Loucy (cell line): ENCODE measurements around the gene PDXDC1.
"Not testable (repeated sequence)": the region's sequence is repeated elsewhere in the genome, so short reads cannot be mapped to it uniquely, and the experiment has no call there.

Source experiments
- H2AFZ ChIP-seq: fragments of 200-600 bp; sonication (generic); 2 replicates; pipeline ENCODE4 v1.6.0; 2016; ENCODE audit warnings: antibody characterized with exemption, mild to moderate bottlenecking, low read length, moderate library complexity
- H3F3A ChIP-seq: fragments of 200-600 bp; 2 replicates; pipeline ENCODE4 v1.6.0; 2016; ENCODE audit warnings: antibody characterized with exemption, low read depth, mild to moderate bottlenecking
- H3K27me3 ChIP-seq: fragments of 200-600 bp; sonication (generic); 2 replicates; pipeline ENCODE4 v1.6.1; 2014; ENCODE audit warnings: low read length, mild to moderate bottlenecking; ENCODE audit not compliant: insufficient read depth, poor library complexity, severe bottlenecking
- H3K36me3 ChIP-seq: fragments of 200-600 bp; sonication (generic); 2 replicates; pipeline ENCODE4 v1.6.1; 2016; ENCODE audit warnings: low read length; ENCODE audit not compliant: insufficient read depth
- H3K4me1 ChIP-seq: fragments of 200-600 bp; sonication (generic); 2 replicates; pipeline ENCODE4 v1.5.1; 2014; ENCODE audit warnings: low read length, mild to moderate bottlenecking; ENCODE audit not compliant: insufficient read depth, poor library complexity, severe bottlenecking
- H3K4me2 ChIP-seq: fragments of 200-600 bp; sonication (generic); 2 replicates; pipeline ENCODE4 v1.6.0; 2014; ENCODE audit warnings: antibody characterized with exemption, low read length, low read depth, mild to moderate bottlenecking; ENCODE audit not compliant: poor library complexity, severe bottlenecking
- H3K4me3 ChIP-seq: fragments of 200-600 bp; sonication (generic); 2 replicates; pipeline ENCODE4 v1.5.1; 2014; ENCODE audit warnings: low read length, mild to moderate bottlenecking, mixed read lengths; ENCODE audit not compliant: poor library complexity, severe bottlenecking
- H3K79me2 ChIP-seq: fragments of 200-600 bp; sonication (generic); 2 replicates; pipeline ENCODE4 v1.6.1; 2014; ENCODE audit warnings: low read length; ENCODE audit not compliant: insufficient read depth
- H3K9ac ChIP-seq: fragments of 200-600 bp; sonication (generic); 2 replicates; pipeline ENCODE4 v1.6.0; 2014; ENCODE audit warnings: mild to moderate bottlenecking, low read depth, low read length, moderate library complexity; ENCODE audit not compliant: poor library complexity, severe bottlenecking
- H3K9me2 ChIP-seq: fragments of 200-600 bp; sonication (generic); replicated peaks from 2 replicates; pipeline ENCODE4 v1.6.1; 2016; ENCODE audit warnings: low read depth, low read length, mixed read lengths
- H3K9me3 ChIP-seq: fragments of 200-600 bp; sonication (generic); 2 replicates; pipeline ENCODE4 v1.6.1; 2014; ENCODE audit warnings: mild to moderate bottlenecking, antibody characterized with exemption, low read length, low read depth; ENCODE audit not compliant: insufficient read depth
- H4K20me1 ChIP-seq: fragments of 200-600 bp; sonication (generic); 2 replicates; pipeline ENCODE4 v1.6.0; 2014; ENCODE audit warnings: antibody characterized with exemption, low read length, mild to moderate bottlenecking; ENCODE audit not compliant: insufficient read depth, poor library complexity, severe bottlenecking

PDXDC1 gene

DNA sequence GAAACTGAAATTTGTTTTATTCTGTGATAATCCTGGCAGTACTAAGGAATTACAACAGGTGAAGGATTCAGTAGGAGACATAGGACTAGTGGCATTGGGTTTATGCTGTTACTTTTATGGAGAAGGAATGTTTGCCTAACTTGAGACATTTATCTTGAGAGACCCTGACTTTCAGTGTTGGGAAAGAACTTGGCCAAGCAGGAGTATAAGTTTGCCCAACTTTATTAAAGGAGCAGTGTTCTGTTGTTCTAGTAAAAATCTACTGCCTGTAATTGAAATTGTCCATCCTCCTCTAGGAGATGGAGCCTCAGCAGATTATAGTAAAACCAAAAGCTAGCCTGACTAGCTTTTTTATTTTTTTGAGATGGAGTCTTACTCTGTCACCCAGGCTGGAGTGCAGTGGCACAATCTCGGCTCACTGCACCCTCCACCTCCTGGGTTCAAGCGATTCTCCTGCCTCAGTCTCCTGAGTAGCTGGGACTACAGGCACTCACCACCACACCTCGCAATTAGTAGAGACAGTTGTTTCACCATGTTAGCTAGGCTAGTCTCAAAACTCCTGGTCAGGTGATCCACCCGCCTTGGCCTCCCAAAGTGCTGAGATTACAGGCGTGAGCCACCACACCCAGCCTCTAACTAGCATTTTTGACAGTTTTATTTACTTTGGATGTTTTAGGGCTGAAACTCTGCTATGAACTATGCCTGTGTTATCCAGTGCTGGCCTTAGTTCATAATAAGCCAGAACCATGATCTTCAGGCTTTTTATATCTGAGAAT lies 30.7 kb downstream of the PDXDC1 start:
- H3K4me2 ChIP-seq: not testable (repeated sequence)

DNA sequence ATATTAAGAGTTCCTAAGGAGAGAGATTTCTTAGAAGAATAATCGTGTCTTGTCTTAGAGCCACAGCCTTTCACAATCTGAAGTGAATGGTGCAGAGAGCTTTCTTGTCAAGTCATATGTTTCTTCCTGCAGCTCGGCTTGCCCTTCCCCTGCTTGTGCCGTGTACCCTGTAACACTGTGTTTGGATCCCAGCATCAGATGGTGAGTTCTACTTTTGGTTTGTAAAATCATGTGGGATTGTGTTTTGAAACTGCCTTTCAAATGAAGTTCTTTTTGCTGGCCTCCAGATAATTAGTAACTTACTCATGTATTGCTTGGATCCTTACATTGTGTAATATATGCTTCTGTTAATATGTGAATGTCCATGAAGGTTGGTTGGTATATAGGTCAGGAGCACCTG lies 33.8 kb downstream of the PDXDC1 start:
- H3K9me2 ChIP-seq, H3K36me3 ChIP-seq, H3K4me2 ChIP-seq, H3K4me3 ChIP-seq, H3K4me1 ChIP-seq, H3F3A ChIP-seq, H3K9ac ChIP-seq, H3K79me2 ChIP-seq, H3K27me3 ChIP-seq, H2AFZ ChIP-seq, H3K9me3 ChIP-seq, H4K20me1 ChIP-seq: not testable (repeated sequence)

More for the DNA sequence above, 30.7 kb downstream of the PDXDC1 start:
- not testable (repeated sequence) for H3K36me3 ChIP-seq, H2AFZ ChIP-seq, H3K79me2 ChIP-seq, H3K4me3 ChIP-seq, H3K27me3 ChIP-seq, H4K20me1 ChIP-seq, H3K9me2 ChIP-seq, H3K9me3 ChIP-seq, H3F3A ChIP-seq, H3K9ac ChIP-seq, H3K4me1 ChIP-seq

DNA sequence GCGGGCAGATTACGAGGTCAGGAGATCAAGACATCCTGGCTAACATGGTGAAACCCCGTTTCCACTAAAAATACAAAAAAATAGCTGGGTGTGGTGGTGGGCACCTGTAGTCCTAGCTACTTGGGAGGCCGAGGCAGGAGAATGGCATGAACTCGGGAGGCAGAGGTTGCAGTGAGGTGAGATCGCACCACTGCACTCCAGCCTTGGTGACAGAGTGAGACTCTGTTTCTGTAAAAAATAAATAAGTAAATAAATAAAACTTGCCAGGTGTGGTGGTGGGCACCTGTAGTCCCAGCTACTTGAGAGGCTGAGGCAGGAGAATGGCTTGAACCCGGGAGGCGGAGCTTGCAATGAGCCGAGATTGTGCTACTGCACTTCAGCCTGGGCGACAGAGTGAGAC lies 38.1 kb downstream of the PDXDC1 start:
- H4K20me1 ChIP-seq, H3F3A ChIP-seq, H2AFZ ChIP-seq, H3K9me2 ChIP-seq, H3K9me3 ChIP-seq, H3K36me3 ChIP-seq, H3K27me3 ChIP-seq, H3K4me3 ChIP-seq, H3K4me1 ChIP-seq, H3K9ac ChIP-seq, H3K4me2 ChIP-seq, H3K79me2 ChIP-seq: not testable (repeated sequence)

DNA sequence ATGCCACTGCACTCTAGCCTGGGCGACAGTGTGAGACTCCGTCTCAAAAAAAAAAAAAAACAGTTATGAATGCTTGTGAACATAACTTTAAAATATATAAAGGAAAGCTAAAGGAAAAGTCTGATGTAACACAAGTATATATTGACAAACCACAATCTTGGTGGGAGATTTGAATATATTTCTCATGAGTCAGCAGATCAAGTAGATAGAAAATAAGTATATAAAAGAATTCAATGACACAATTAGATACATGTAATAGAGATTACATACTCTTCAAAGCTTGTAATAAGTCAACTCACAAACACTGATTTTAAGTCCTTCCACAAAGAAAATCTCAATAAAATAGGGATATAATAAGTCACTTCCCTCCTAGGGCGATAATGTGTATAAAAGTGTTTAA lies 40.8 kb downstream of the PDXDC1 start:
- not testable (repeated sequence) for H3K4me3 ChIP-seq, H2AFZ ChIP-seq, H3K9me3 ChIP-seq, H3K79me2 ChIP-seq, H3K4me1 ChIP-seq, H3F3A ChIP-seq, H3K9me2 ChIP-seq, H3K9ac ChIP-seq, H3K27me3 ChIP-seq, H3K36me3 ChIP-seq, H4K20me1 ChIP-seq, H3K4me2 ChIP-seq

DNA sequence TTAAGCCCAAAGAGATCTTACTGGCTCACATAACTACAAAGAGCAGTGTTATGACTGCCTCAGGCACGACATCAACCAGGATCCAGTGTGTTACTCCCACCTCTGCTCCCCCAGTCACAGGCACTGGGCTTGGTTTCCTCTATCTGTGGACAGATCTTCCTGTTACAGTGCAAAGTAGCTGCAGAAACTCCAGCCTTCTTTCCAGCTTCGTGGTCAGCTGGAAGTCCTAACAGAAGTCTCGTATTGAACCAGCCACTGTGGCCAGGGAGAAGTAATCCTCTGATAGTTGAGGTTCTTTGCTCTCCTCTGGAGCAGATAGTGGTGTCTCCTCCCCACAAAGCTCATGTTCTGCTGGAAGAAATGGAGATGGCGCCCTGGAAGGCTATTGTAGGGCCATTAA lies 41.5 kb downstream of the PDXDC1 start:
- H2AFZ ChIP-seq, H3K9ac ChIP-seq, H3K4me1 ChIP-seq, H4K20me1 ChIP-seq, H3K4me3 ChIP-seq, H3K9me3 ChIP-seq, H3K9me2 ChIP-seq, H3F3A ChIP-seq, H3K27me3 ChIP-seq, H3K79me2 ChIP-seq, H3K4me2 ChIP-seq, H3K36me3 ChIP-seq: not testable (repeated sequence)

DNA sequence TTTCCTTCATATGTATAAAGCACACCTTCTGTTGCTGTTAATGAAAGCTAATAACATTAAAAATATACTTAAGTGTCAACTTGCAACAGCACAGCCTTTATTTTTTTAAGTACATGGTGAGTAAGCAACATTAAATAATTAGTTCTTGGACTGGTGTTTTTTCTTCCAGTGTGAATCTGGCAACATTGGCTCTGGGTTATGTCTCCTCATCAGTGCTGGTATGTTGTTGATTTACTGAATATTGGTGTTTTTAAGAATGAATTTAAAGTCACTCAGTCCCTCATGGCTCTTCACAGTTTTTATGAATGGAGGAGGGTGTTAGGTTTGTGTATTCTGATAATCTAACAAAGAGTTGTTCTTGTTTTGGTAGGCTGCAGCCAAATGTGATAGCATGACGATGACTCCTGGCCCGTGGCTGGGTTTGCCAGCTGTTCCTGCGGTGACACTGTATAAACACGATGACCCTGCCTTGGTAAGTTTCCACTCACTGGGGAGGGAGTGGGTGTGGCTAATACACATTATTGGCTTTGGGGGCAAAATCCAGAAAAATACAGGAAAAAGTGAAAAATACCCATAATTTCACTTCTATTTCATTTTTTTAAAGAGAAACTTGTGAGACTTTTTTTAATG lies 42.2 kb downstream of the PDXDC1 start:
- H3K4me2 ChIP-seq, H3K79me2 ChIP-seq, H4K20me1 ChIP-seq: not testable (repeated sequence)

DNA sequence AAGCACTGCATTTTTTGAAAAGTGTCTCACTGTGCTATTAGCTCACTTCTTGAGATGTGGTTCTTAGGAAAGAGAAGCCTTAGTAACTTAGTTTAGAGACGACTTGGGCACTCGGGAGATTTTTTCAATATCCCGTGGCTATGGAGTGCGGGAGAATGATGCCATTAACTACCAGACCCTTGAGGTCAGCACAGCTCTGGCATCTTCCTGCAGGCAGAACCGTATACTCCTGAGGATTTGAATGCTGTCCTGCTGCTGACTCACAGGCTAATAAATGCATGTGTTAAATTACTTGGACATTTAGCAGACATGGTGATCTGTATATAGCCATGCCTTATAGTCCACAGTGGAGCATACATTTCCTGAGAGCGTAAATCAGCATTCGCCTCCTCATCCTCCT lies 46.6 kb downstream of the PDXDC1 start:
- not testable (repeated sequence) for H3K36me3 ChIP-seq, H3K27me3 ChIP-seq, H3F3A ChIP-seq, H3K9ac ChIP-seq, H2AFZ ChIP-seq, H3K4me1 ChIP-seq, H3K9me2 ChIP-seq, H3K4me3 ChIP-seq, H3K79me2 ChIP-seq, H3K4me2 ChIP-seq, H4K20me1 ChIP-seq, H3K9me3 ChIP-seq

More for the DNA sequence above, 42.2 kb downstream of the PDXDC1 start:
- not testable (repeated sequence) for H3K4me3 ChIP-seq, H2AFZ ChIP-seq, H3K36me3 ChIP-seq, H3K4me1 ChIP-seq, H3F3A ChIP-seq, H3K9me3 ChIP-seq, H3K9ac ChIP-seq, H3K9me2 ChIP-seq, H3K27me3 ChIP-seq
